GM18861 (cell line): Measurements from ENCODE around the gene LRRC8E.

ENCODE experiments used
- ATAC-seq: cut with Tn5 transposase; IDR thresholded peaks from one replicate; pipeline ENCODE4 v1.9.1; 2021; ENCODE audit not compliant: unreplicated experiment

LRRC8E gene

GRCh38 chr19:7918615-7919421 is 30.5 kb downstream of the LRRC8E start:
- ATAC-seq: no peak

- peak; percentile 54 for ATAC-seq
Observed at GRCh38 chr19:7919610-7920518, 31.6 kb downstream of the LRRC8E start, which contains the start of gene SNAPC2. TSS of gene SNAPC2 (plus strand) at chr19:7920338. CDS start at chr19:7920367, 29 bp downstream.

GRCh38 chr19:7920519-7921301 is 32.4 kb downstream of the LRRC8E start:
- ATAC-seq: peak; percentile 26

- no peak for ATAC-seq
Observed at GRCh38 chr19:7921302-7921966, 33.1 kb downstream of the LRRC8E start.

- ATAC-seq: no peak
Observed at GRCh38 chr19:7921967-7922835, 33.9 kb downstream of the LRRC8E start.

GRCh38 chr19:7922836-7923195 is 34.5 kb downstream of the LRRC8E start:
- no peak for ATAC-seq

- ATAC-seq: no peak
Observed at GRCh38 chr19:7923295-7924191, 35.2 kb downstream of the LRRC8E start.

GRCh38 chr19:7924241-7924640 is 35.9 kb downstream of the LRRC8E start:
- no peak for ATAC-seq

GRCh38 chr19:7924651-7925170 is 36.4 kb downstream of the LRRC8E start:
- ATAC-seq: no peak

GRCh38 chr19:7925171-7925851 is 37.0 kb downstream of the LRRC8E start:
- ATAC-seq: peak; percentile 29

GRCh38 chr19:7926021-7926726 is 37.9 kb downstream of the LRRC8E start, which contains the start of gene CTXN1:
TSS of gene CTXN1 (minus strand) at chr19:7926135. CDS start at chr19:7925538, 597 bp downstream.
- no peak for ATAC-seq

GRCh38 chr19:7926727-7927604 is 38.7 kb downstream of the LRRC8E start:
- no peak for ATAC-seq

- ATAC-seq: no peak
Observed at GRCh38 chr19:7927605-7928333, 39.5 kb downstream of the LRRC8E start.

- ATAC-seq: no peak
Observed at GRCh38 chr19:7928334-7928706, 40.0 kb downstream of the LRRC8E start.
